Skeletal muscle tissue (tissue), 4 donors: ENCODE results near the gene KCNQ2. TPM values are rescaled to one million over a fixed set of nuclear protein-coding genes. Genes with fewer than 3 reads are reported as not detected.

Experiments
- H3K27ac ChIP-seq: one replicate; pipeline ENCODE4 v1.7.0; 2013; ENCODE audit warnings: mild to moderate bottlenecking, low read depth, low read length, inconsistent platforms
- H3K27me3 ChIP-seq, 3 donors: one replicate each; pipeline ENCODE4 v1.7.0; 2013; ENCODE audit warnings: low read length in 3 of 3; ENCODE audit not compliant: control insufficient read depth in 3 of 3, insufficient read depth in 3 of 3
- H3K36me3 ChIP-seq, 3 donors: one replicate each; pipeline ENCODE4 v1.7.0; 2013; ENCODE audit warnings: low read length in 3 of 3; ENCODE audit not compliant: control insufficient read depth in 3 of 3, insufficient read depth in 3 of 3
- H3K4me1 ChIP-seq, 3 donors: one replicate each; pipeline ENCODE4 v1.7.0; 2013; ENCODE audit warnings: low read length in 3 of 3, mild to moderate bottlenecking in 3 of 3; ENCODE audit not compliant: control insufficient read depth in 3 of 3, insufficient read depth in 3 of 3
- H3K4me3 ChIP-seq, 3 donors: one replicate each; pipeline ENCODE4 v1.7.0; 2013; ENCODE audit warnings: low read length in 3 of 3
- H3K9ac ChIP-seq, 3 donors: one replicate each; pipeline ENCODE4 v1.7.0; 2013; ENCODE audit warnings: low read length in 3 of 3, mild to moderate bottlenecking in 3 of 3, moderate library complexity in 2 of 3, low read depth in 1 of 3
- H3K9me3 ChIP-seq, 3 donors: one replicate each; pipeline ENCODE4 v1.7.0; 2013; ENCODE audit warnings: low read length in 3 of 3; ENCODE audit not compliant: control insufficient read depth in 3 of 3
- total RNA-seq: library from RNA; depleted of rRNA; stranded (reverse); fragments of >200 nt; gene quantifications from one replicate; pipeline ENCODE4 v1.2.3, GENCODE V29; 2014
- donor health status: Osteomylitis.

Gene KCNQ2
- total RNA-seq, 1 donor from 2014 or later, result 1.6 TPM

DNA sequence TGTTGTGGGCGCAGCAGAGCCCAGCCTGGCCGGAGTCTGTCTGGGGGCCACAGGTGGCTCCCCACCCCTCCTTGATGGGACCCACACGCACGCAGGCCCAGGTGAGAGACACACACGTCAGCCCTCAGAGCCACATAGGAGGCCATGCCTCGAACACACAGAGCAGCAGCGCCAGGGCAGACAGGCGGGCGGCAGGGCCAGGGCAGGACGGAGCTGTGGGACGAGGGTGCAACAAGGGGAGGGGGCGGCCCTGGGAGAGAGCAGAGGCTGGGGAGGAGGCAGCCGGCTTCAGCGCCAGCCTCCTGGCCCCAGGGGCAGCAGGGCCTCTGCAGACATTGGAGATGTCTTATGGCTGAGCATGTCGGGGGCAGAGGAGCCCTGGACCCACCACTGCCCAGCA, 42.5 kb downstream of the KCNQ2 start:
- H3K9ac ChIP-seq, result no peak overlapping the region
- H3K27ac ChIP-seq, result no peak overlapping the region
- peaks cover 11 to 26% (median 22%) of the 10 kb centered on the region in 3 donors for H3K27me3 ChIP-seq
- H3K36me3 ChIP-seq, result no peaks in the 10 kb centered on the region
- peaks cover 0 to 1% (median 0%) of the 10 kb centered on the region in 3 donors for H3K9me3 ChIP-seq
- no peak overlapping the region for H3K4me3 ChIP-seq
- H3K4me1 ChIP-seq, result no peaks in the 10 kb centered on the region

DNA sequence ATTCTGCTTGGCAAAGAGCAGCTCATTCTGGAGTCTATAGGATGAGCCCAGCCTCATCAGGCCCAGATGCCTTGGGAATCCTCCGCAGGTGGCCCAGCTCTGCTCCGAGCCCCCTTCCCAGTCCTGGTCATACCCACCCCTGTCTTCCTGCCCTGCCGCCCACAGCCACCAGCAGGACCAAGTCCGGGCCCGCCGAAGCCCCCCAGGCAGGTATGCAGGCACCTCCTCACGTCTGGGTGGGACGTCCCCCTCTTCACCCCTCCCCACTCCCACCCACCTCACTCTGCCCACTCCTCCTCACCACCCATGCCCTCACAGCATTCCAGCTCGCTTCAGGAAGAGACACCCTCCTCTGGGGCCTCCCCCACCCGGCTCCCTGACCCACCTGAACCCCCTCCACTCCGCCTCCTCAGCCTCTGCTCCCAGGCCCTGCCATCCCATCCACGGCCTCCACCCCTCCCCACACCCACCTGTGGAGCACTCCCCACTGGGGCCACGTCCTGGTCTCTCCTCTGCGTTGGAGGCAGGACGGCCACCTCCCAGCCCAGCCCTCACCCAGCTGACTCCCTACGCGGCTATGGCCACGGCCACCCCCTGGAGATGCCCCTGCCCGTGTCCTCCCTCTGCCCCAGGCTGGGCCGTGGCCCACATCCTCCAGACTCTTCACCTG, 43.4 kb downstream of the KCNQ2 start:
- Histone ChIP-seq H3K27ac (no peak overlapping the region), H3K4me1 (no peaks in the 10 kb centered on the region), H3K4me3 (no peak overlapping the region), H3K9ac (no peak overlapping the region), H3K9me3 (peaks cover 0 to 5% (median 0%) of the 10 kb centered on the region in 3 donors), H3K36me3 (no peaks in the 10 kb centered on the region), H3K27me3 (peaks cover 9 to 25% (median 12%) of the 10 kb centered on the region in 3 donors)

DNA sequence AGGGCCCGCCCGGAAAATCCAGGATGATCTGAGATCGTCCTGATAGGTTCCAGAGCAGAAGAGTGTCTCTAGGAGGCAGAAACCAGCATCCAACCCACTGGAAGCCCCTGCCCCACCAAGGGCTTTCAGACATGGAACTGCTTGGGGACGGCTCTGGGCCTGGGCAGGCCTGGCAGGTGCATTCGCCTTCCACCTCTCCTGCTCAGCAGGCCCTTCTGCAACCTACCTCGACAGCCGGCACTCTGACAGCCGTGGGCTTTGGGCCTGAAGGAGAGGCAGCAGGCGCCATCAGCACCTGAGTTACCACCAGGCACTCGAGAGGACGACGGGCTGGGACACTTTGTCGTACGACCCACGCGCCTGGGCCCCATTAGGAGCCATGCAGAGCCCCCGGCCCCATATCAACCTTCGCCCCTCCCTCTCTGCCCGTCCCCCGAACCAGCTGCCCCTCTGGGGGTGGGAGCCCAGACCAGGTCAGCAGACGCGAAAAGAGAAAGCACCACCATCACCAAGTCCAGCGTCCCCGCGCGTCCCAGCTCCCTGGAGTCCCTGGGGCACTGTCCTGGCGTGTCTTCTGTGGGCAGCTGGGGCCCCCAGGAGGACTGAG, 44.6 kb downstream of the KCNQ2 start:
- no peak overlapping the region for H3K27ac ChIP-seq
- peaks cover 11 to 25% (median 16%) of the 10 kb centered on the region in 3 donors for H3K27me3 ChIP-seq
- no peaks in the 10 kb centered on the region for H3K4me1 ChIP-seq
- no peaks in the 10 kb centered on the region for H3K36me3 ChIP-seq
- peaks cover 0 to 5% (median 0%) of the 10 kb centered on the region in 3 donors for H3K9me3 ChIP-seq
- H3K4me3 ChIP-seq, result no peak overlapping the region
- no peak overlapping the region for H3K9ac ChIP-seq

DNA sequence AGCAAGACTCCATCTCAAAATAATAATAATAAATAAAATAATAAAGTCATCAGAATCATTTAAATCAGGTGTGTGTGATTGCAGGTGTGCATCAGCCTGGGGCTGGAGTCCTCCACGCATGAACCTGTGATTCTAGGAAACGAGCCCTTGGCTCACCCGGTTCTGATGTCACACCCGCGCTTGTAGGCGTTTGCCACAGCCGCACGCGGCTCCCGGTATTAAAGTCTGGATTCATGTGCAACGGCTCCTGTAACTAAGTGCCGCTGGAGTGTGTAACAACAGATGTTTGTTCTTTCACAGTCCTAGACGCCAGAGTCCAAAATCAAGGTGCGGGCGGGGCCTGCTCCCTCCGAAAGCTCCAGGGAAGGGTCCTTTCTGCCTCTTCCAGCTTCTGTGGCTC, 45.2 kb downstream of the KCNQ2 start:
- H3K9me3 ChIP-seq, result peaks cover 0 to 5% (median 0%) of the 10 kb centered on the region in 3 donors

DNA sequence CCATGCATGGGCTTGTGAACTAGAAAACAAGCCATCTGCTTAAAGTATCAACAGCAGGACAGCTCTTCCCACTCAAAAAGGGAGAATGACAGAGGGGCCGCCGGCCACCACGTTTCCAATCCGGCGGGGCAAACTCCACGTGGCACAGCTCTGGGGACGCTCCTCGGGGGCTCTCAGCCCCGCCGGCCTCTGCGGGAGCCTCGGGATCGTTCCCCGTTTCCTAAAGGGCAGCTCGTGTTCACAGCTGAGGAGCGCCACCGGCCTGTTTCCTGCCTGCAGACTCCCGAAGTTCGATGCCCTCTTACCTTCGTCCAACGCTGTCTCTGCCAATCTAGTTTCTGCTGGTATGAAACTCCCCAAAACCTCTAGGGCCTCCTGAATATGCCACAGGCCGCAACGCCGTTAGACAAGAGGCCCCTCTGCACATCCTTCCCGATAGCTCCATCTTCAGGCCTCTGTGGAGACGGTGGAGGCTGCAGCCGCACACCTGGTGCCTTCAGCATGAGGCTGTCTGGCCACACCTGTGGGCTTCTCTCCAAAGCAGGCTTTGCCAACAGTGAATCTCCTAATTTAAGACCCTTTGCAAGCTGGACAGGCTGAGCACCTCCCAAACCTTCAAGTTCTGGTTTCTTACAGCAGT, 46.5 kb downstream of the KCNQ2 start:
- Histone ChIP-seq H3K27me3 (peaks cover 22 to 36% (median 31%) of the 10 kb centered on the region in 3 donors), H3K9ac (no peak overlapping the region), H3K9me3 (peaks cover 0 to 5% (median 0%) of the 10 kb centered on the region in 3 donors), H3K4me3 (no peak overlapping the region), H3K27ac (no peak overlapping the region), H3K4me1 (no peaks in the 10 kb centered on the region), H3K36me3 (no peaks in the 10 kb centered on the region)

More for the DNA sequence above, 45.2 kb downstream of the KCNQ2 start:
- H3K27ac ChIP-seq, result no peak overlapping the region
- H3K36me3 ChIP-seq, result no peaks in the 10 kb centered on the region
- no peak overlapping the region for H3K4me3 ChIP-seq
- H3K4me1 ChIP-seq, result no peaks in the 10 kb centered on the region
- H3K9ac ChIP-seq, result no peak overlapping the region
- peaks cover 13 to 25% (median 19%) of the 10 kb centered on the region in 3 donors for H3K27me3 ChIP-seq

DNA sequence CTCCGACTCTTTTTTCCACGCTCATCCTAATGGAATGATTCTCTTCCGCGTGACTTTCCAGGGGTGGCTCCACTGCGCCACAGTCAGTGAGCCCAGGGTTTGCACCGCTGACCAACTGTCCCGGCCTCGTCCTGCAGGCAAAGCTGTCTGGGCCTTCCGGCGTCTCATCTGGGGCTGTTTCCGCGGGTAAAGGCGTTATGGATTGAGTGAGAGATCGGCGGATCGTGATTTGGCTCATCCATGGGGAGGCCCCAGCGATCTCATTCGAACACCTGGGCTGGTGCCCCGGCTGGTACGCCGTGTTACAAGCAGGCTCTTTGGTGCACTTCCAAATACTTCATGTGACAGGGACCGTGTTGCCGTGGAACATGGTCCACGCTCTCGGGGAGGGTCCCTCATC, 47.8 kb downstream of the KCNQ2 start:
- Histone ChIP-seq H3K36me3 (no peaks in the 10 kb centered on the region), H3K9ac (no peak overlapping the region), H3K27me3 (peaks cover 32 to 44% (median 41%) of the 10 kb centered on the region in 3 donors), H3K27ac (no peak overlapping the region), H3K4me3 (no peak overlapping the region), H3K9me3 (peaks cover 0 to 5% (median 0%) of the 10 kb centered on the region in 3 donors), H3K4me1 (no peaks in the 10 kb centered on the region)

DNA sequence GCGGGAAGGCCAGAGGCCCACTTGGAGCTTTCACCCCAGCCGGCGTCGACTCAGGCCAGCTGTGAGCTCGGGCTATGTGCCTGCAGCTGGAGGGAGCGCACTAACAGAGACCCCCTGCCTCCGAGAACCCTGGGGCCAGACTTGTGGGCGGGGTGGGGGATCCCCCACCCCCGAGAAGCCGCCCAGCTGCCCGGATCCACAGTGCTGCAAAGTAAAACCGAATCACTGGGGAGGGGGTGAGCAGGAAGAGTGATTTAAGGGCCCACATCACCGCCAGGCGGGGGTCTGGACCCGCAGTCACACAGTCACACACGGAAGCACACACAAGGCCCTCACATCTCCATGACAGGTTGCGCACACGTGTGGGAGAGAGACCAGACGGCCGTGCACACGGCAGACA, 48.7 kb downstream of the KCNQ2 start:
- peaks cover 41 to 49% (median 41%) of the 10 kb centered on the region in 3 donors for H3K27me3 ChIP-seq

DNA sequence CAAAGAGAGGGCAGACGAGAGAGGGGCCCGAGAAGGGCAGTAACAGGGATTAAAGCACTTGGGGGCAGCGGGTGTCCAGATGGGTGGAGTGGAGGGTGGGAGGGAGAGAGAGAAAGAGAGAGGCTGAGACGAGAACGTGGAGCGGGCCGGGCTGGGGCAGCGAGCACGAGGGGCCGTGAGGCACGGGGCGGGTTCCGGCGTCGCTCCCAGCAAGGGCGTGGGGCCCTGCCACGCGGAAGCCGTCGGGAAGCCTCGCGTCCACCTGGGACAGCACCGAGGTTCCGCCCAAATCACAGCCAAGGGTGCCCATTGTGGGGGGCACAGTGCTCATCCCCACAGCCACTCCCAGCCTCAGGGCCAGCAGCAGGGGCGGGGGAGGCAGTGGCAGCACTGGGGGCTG, 49.8 kb downstream of the KCNQ2 start:
- Histone ChIP-seq H3K9me3 (peaks cover 0 to 5% (median 0%) of the 10 kb centered on the region in 3 donors), H3K27me3 (peaks cover 47 to 60% (median 52%) of the 10 kb centered on the region in 3 donors), H3K4me1 (no peaks in the 10 kb centered on the region), H3K9ac (no peak overlapping the region), H3K27ac (no peak overlapping the region), H3K4me3 (no peak overlapping the region), H3K36me3 (no peaks in the 10 kb centered on the region)

More for the DNA sequence above, 48.7 kb downstream of the KCNQ2 start:
- no peak overlapping the region for H3K27ac ChIP-seq
- no peaks in the 10 kb centered on the region for H3K4me1 ChIP-seq
- no peak overlapping the region for H3K9ac ChIP-seq
- no peak overlapping the region for H3K4me3 ChIP-seq
- H3K36me3 ChIP-seq, result no peaks in the 10 kb centered on the region
- H3K9me3 ChIP-seq, result peaks cover 0 to 5% (median 0%) of the 10 kb centered on the region in 3 donors

DNA sequence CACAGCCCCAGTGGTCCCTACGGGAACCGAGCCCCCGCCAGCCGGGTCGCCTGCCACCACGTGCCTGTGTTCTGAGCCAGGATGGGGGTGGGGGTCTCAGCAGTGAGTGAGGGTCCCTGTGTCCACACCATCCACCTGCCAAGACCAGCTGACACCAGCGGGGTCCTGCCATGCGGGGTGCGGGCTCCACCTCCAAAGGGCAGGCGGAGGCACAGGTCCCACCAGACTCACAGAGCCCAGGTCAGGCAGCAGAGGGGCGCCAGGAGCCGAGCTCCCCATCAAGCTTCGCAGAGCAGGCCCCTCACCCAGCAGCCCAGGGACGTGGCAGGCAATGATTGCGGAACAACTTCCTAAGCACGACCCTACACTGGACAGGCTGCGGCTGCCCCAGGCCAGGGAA, 50.5 kb downstream of the KCNQ2 start:
- Histone ChIP-seq H3K27me3 (peaks cover 55 to 67% (median 59%) of the 10 kb centered on the region in 3 donors), H3K27ac (no peak overlapping the region), H3K4me3 (no peak overlapping the region), H3K9me3 (peaks cover 0 to 5% (median 0%) of the 10 kb centered on the region in 3 donors), H3K4me1 (no peaks in the 10 kb centered on the region), H3K36me3 (no peaks in the 10 kb centered on the region), H3K9ac (no peak overlapping the region)
